GM04504 (cell line): ENCODE measurements around the gene POU3F1.
"Not testable (repeated sequence)": the region's sequence is repeated elsewhere in the genome, so short reads cannot be mapped to it uniquely, and the experiment has no call there.

ENCODE experiments used
- DNase-seq: peaks from one replicate; pipeline ENCODE4 v3.0.0-alpha.2; 2012; ENCODE audit warnings: low read depth

The POU3F1 gene

GRCh38 chr1:38047603-38048141 is 1.1 kb upstream of the POU3F1 start:
- DNase-seq = no peak

- no peak for DNase-seq
Measured at GRCh38 chr1:38046884-38047602, 450 bp upstream of the POU3F1 start.

- DNase-seq = no peak
Measured at GRCh38 chr1:38045401-38046332, 926 bp downstream of the POU3F1 start.

- no peak for DNase-seq
Measured at GRCh38 chr1:38044221-38045215, 2.1 kb downstream of the POU3F1 start.

- DNase-seq = no peak
Measured at GRCh38 chr1:38043036-38043747, 3.4 kb downstream of the POU3F1 start.

- DNase-seq = no peak
Measured at GRCh38 chr1:38041936-38042834, 4.4 kb downstream of the POU3F1 start.

- no peak for DNase-seq
Measured at GRCh38 chr1:38039331-38040088, 7.1 kb downstream of the POU3F1 start.

- DNase-seq = peak; percentile 46
Measured at GRCh38 chr1:38038861-38039260, 7.7 kb downstream of the POU3F1 start.

GRCh38 chr1:38037221-38037939 is 9.2 kb downstream of the POU3F1 start:
- DNase-seq = no peak

- no peak for DNase-seq
Measured at GRCh38 chr1:38034871-38035270, 11.7 kb downstream of the POU3F1 start.

- not testable (repeated sequence) for DNase-seq
Measured at GRCh38 chr1:38032992-38033391, 13.6 kb downstream of the POU3F1 start.

GRCh38 chr1:38031513-38031866 is 15.1 kb downstream of the POU3F1 start:
- no peak for DNase-seq

- DNase-seq = no peak
Measured at GRCh38 chr1:38030596-38031512, 15.7 kb downstream of the POU3F1 start.

GRCh38 chr1:38029685-38030511 is 16.7 kb downstream of the POU3F1 start:
- DNase-seq = no peak

- DNase-seq = no peak
Measured at GRCh38 chr1:38029081-38029681, 17.4 kb downstream of the POU3F1 start.

GRCh38 chr1:38028671-38029070 is 17.9 kb downstream of the POU3F1 start:
- DNase-seq = no peak
